ENCODE measurements around the gene SBNO1.

Gene SBNO1

GRCh38 chr12:123282111-123282510 lies 82.5 kb downstream of the SBNO1 start:
- TF ChIP-seq CTCF (IDR thresholded peaks at IDR 0.05; ENCODE audit: low read depth, low read length) = no peak
- no peak for DNase-seq (ENCODE audit: low read depth in 2 of 2)
- no peak overlapping the region for H3K4me3 ChIP-seq (replicated peaks in 1 of 2; ENCODE audit: low read depth in 2 of 2, low read length in 2 of 2)

- no peak for DNase-seq (ENCODE audit: low read depth in 2 of 2)
Measured at GRCh38 chr12:123280971-123281370, 83.7 kb downstream of the SBNO1 start.

GRCh38 chr12:123278101-123278627 lies 86.5 kb downstream of the SBNO1 start:
- no peak for TF ChIP-seq CTCF (IDR thresholded peaks at IDR 0.05; ENCODE audit: low read depth, low read length)
- no peak for DNase-seq (ENCODE audit: low read depth in 2 of 2)
- no peak overlapping the region for H3K4me3 ChIP-seq (replicated peaks in 1 of 2; ENCODE audit: low read depth in 2 of 2, low read length in 2 of 2)

More at GRCh38 chr12:123280971-123281370, 83.7 kb downstream of the SBNO1 start:
- TF ChIP-seq CTCF (IDR thresholded peaks at IDR 0.05; ENCODE audit: low read depth, low read length) = no peak
- no peak overlapping the region for H3K4me3 ChIP-seq (replicated peaks in 1 of 2; ENCODE audit: low read depth in 2 of 2, low read length in 2 of 2)

- no peak overlapping the region for H3K4me3 ChIP-seq (replicated peaks in 1 of 2; ENCODE audit: low read depth in 2 of 2, low read length in 2 of 2)
- no peak for TF ChIP-seq CTCF (IDR thresholded peaks at IDR 0.05; ENCODE audit: low read depth, low read length)
- DNase-seq (ENCODE audit: low read depth in 2 of 2) = no peak
Measured at GRCh38 chr12:123273166-123273565, 91.5 kb downstream of the SBNO1 start.

- H3K4me3 ChIP-seq (replicated peaks in 1 of 2; ENCODE audit: low read depth in 2 of 2, low read length in 2 of 2) = peak overlapping the region; percentile 75 to 82
- DNase-seq (ENCODE audit: low read depth in 2 of 2) = peak; percentile 52 to 64
- TF ChIP-seq CTCF (IDR thresholded peaks at IDR 0.05; ENCODE audit: low read depth, low read length) = peak; percentile 27
Measured at GRCh38 chr12:123271001-123271668, 93.5 kb downstream of the SBNO1 start.

GRCh38 chr12:123270214-123271000 lies 94.2 kb downstream of the SBNO1 start:
- peak overlapping the region; percentile 75 to 82 for H3K4me3 ChIP-seq (replicated peaks in 1 of 2; ENCODE audit: low read depth in 2 of 2, low read length in 2 of 2)
- no peak for TF ChIP-seq CTCF (IDR thresholded peaks at IDR 0.05; ENCODE audit: low read depth, low read length)
- DNase-seq (ENCODE audit: low read depth in 2 of 2) = peak; percentile 50 to 53

Data from cardiac fibroblast (primary cell).